Stomach (tissue), 9 donors: ENCODE measurements around the gene RFX6. TPM values are rescaled to one million over a fixed set of nuclear protein-coding genes. Genes with fewer than 3 reads are reported as not detected.

Source experiments
- DNase-seq, 2 donors: peaks; one replicate each; pipeline versions ENCODE4 v3.0.0 to v3.0.0-alpha.2; 2013 to 2019
- H3K27ac ChIP-seq, 5 donors: fragments of 200-600 bp in 4 of 5; sonication (generic) in 4 of 5; one replicate each; pipeline ENCODE4 v1.5.1; 2013 to 2019; ENCODE audit warnings: mild to moderate bottlenecking in 1 of 5, moderate library complexity in 1 of 5
- H3K27me3 ChIP-seq, 3 donors: fragments of 200-600 bp; sonication (generic); one replicate each; pipeline ENCODE4 v1.5.1; 2017 to 2019; ENCODE audit warnings: mixed run types in 1 of 3
- H3K36me3 ChIP-seq, 4 donors: fragments of 200-600 bp; sonication (generic); 1 replicate in 3 of 4; 2 replicates in 1 of 4; pipeline ENCODE4 v1.5.1; 2016 to 2019
- H3K4me1 ChIP-seq, 4 donors: fragments of 200-600 bp; sonication (generic); one replicate each; pipeline ENCODE4 v1.5.1; 2016 to 2019
- H3K4me3 ChIP-seq, 4 donors: fragments of 200-600 bp; sonication (generic) in 3 of 4; one replicate each; pipeline ENCODE4 v1.5.1; 2016 to 2019; ENCODE audit warnings: mild to moderate bottlenecking in 1 of 4
- H3K9me3 ChIP-seq, 4 donors: fragments of 200-600 bp; sonication (generic); one replicate each; pipeline ENCODE4 v1.5.1; 2016 to 2019
- CTCF ChIP-seq, 7 experiments: fragments of 450-650 bp in 4 of 7; fragments of 200-600 bp in 3 of 7; sonication (generic) in 3 of 7; IDR thresholded peaks; one replicate each; pipeline ENCODE4 v1.5.1; 2016 to 2019; ENCODE audit warnings: antibody characterized with exemption in 7 of 7, control low read depth in 2 of 7, mild to moderate bottlenecking in 1 of 7
- EP300 ChIP-seq: sonication (generic); formaldehyde crosslinking; IDR thresholded peaks from one replicate; pipeline ENCODE4 v1.6.1; 2017; ENCODE audit warnings: antibody characterized with exemption
- POLR2A ChIP-seq, 4 donors: fragments of 450-650 bp; IDR thresholded peaks; one replicate each; pipeline ENCODE4 v1.6.1; 2016; ENCODE audit warnings: antibody characterized with exemption in 4 of 4, control low read depth in 2 of 4, mild to moderate bottlenecking in 1 of 4, moderate library complexity in 1 of 4
- POLR2AphosphoS5 ChIP-seq, 3 donors: sonication (generic); formaldehyde crosslinking; IDR thresholded peaks; one replicate each; pipeline ENCODE4 v1.6.1; 2016; ENCODE audit warnings: antibody characterized with exemption in 3 of 3
- WGBS, 5 donors: extraction: QIAGEN DNeasy Blood & Tissue Kit in 3 of 5; methylation state at CpG; one replicate each; pipeline versions ENCODE4 v1.1.5 to v1.1.7; 2013 to 2018; 5-methylcytosine and 5-hydroxymethylcytosine counted together
- intact Hi-C: fragments of 100-400 bp; cut with DNase I; formaldehyde crosslinking; loops from one replicate; pipeline ENCODE4 v1.15.1; 2023; ENCODE audit warnings: low total_unique reads
- polyA plus RNA-seq, 3 donors: library from polyadenylated mRNA; stranded (reverse); fragments of 200-250 nt; gene quantifications; one replicate each; pipeline ENCODE4 v1.2.3, GENCODE V29; 2013
- total RNA-seq, 5 donors: library from RNA; depleted of rRNA; stranded (reverse); fragments of >200 nt; gene quantifications; one replicate each; pipeline versions ENCODE4 v1.1.0 to v1.2.3, GENCODE V29; 2014 to 2016
- donor health status: healthy with polysubstance abuse.
- donor health status: Bipolar disorder and iron deficiency.
- donor health status: healthy.

The RFX6 gene
- total and polyA plus RNA-seq, 8 donors, result 0.55 to 2.9 (median 1.7) TPM; not detected in 2

DNA sequence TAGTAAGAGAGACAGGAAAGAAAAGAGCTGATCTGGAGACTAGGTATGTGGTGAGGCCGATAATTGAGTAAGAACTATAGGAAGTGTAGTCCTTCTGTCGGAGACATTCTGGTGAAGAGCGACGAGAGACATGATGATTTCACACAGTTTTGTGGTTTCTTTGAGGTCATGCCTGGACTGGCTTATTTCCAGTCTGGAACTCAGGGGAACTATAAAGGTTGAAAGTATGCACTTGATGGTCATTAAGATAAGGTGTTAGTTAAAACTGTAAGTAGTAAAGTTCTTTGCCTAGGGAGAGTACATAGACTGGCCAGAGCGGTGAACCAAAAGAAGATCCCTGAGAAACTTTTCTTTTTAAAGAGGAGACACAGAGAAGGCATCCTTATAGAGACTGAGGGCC is 68.8 kb downstream of the RFX6 start:
- no peaks in the 10 kb centered on the region for H3K36me3 ChIP-seq

DNA sequence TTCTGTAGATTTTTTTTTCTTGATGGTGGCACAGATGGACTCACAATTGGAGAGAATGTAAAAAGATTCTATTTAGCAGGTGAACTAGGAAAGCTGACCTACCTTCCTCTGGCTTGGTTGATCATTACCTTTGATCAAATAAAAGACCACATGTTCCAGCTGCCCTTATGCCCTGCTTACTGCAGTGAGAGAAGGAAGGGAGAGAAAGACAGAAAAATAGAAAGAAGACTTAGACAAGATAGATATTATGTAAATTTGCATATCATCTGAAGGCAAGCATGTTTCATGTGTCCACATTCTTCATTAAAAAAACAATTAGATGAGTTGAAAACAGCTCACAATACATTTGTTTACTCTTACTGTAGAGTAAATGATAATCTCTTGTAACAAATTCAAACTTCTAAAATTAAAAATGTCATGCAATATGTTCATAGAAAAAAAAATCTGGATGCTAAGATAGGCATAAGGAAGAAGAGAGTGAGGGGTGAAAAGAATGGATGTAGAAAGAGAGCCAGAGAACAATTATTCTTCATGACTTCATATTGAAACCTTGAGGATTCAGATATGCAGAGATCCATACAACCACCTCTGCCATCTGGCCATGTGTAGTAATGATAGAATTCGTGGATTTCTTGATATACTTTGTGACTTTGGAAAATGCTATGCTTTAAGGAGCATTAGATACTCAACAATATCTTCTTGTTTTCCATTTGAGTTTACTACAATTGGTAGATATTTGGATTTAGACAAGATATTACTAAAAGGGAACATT is 71.7 kb downstream of the RFX6 start:
- Histone ChIP-seq H3K9me3 (no peaks in the 10 kb centered on the region), H3K27ac (no peak overlapping the region), H3K27me3 (no peaks in the 10 kb centered on the region), H3K4me1 (peaks cover 0 to 4% (median 0%) of the 10 kb centered on the region in 4 donors), H3K36me3 (no peaks in the 10 kb centered on the region), H3K4me3 (no peak overlapping the region)
- 30 to 43% (median 33%) methylated on average over 1 of the region's 1 CpG for WGBS, 5 donors
- intact Hi-C loops, result no loop called here
- TF ChIP-seq CTCF (IDR thresholded peaks at IDR 0.05), result no peak
- TF ChIP-seq POLR2AphosphoS5 (IDR thresholded peaks at IDR 0.05), result no peak
- no peak for TF ChIP-seq POLR2A (IDR thresholded peaks at IDR 0.05)
- peak in 1 of 2 donors; percentile 61 for DNase-seq

More for the DNA sequence above, 68.8 kb downstream of the RFX6 start:
- Histone ChIP-seq H3K27ac (no peak overlapping the region), H3K27me3 (no peaks in the 10 kb centered on the region), H3K4me1 (peaks cover 0 to 4% (median 0%) of the 10 kb centered on the region in 4 donors), H3K4me3 (no peak overlapping the region), H3K9me3 (no peaks in the 10 kb centered on the region)
- DNase-seq, result no peak
- WGBS, 5 donors, result 79 to 90% (median 87%) methylated on average over 5 of the region's 5 CpGs
- intact Hi-C loops, result no loop called here
- TF ChIP-seq POLR2A (IDR thresholded peaks at IDR 0.05) (no peak), CTCF (IDR thresholded peaks at IDR 0.05) (no peak), POLR2AphosphoS5 (IDR thresholded peaks at IDR 0.05) (no peak), EP300 (no peak)

DNA sequence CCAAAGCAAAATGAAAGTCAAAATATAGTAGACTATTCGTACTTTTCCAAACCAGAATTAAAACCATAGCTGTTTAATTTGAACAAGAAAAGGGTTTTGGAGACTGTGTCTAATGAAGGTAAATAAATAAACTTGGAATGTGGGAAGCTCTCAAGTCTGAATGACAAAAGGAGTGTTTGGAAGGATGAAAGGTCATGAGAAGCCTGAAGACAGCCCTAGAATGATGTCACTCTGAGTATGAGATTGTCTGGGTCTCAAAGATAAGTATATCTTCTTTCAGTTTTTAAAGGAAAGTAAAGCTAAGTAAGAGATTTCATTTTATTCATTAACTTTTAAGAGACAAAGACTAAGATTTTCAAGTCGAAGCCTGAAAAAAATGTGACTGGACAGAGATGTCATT is 72.9 kb downstream of the RFX6 start:
- DNase-seq, result no peak
- H3K4me1 ChIP-seq, result peaks cover 0 to 4% (median under 1%) of the 10 kb centered on the region in 4 donors
- TF ChIP-seq POLR2AphosphoS5 (IDR thresholded peaks at IDR 0.05), result no peak
- no peak for TF ChIP-seq EP300
- no peak for TF ChIP-seq POLR2A (IDR thresholded peaks at IDR 0.05)
- no peak for TF ChIP-seq CTCF (IDR thresholded peaks at IDR 0.05)
- H3K4me3 ChIP-seq, result no peak overlapping the region
- no peak overlapping the region for H3K27ac ChIP-seq
- H3K9me3 ChIP-seq, result no peaks in the 10 kb centered on the region
- H3K27me3 ChIP-seq, result no peaks in the 10 kb centered on the region
- no peaks in the 10 kb centered on the region for H3K36me3 ChIP-seq
- 49 to 72% (median 60%) methylated on average over 2 of the region's 2 CpGs for WGBS, 5 donors
- intact Hi-C loops, result no loop called here

- no peak for DNase-seq
- H3K27ac ChIP-seq, result no peak overlapping the region
- 6 to 31% (median 11%) methylated on average over 2 of the region's 2 CpGs for WGBS, 5 donors
- no peaks in the 10 kb centered on the region for H3K9me3 ChIP-seq
- TF ChIP-seq POLR2AphosphoS5 (IDR thresholded peaks at IDR 0.05) (no peak), POLR2A (IDR thresholded peaks at IDR 0.05) (no peak), CTCF (IDR thresholded peaks at IDR 0.05) (no peak), EP300 (no peak)
- H3K36me3 ChIP-seq, result no peaks in the 10 kb centered on the region
- intact Hi-C loops, result no loop called here
- H3K4me3 ChIP-seq, result no peak overlapping the region
- no peaks in the 10 kb centered on the region for H3K27me3 ChIP-seq
- H3K4me1 ChIP-seq, result peaks cover 0 to 8% (median 3%) of the 10 kb centered on the region in 4 donors
Measured at GRCh38 chr6:116954335-116954734, 77.3 kb downstream of the RFX6 start.
